ENCODE data around the gene FAM163B.

Gene FAM163B

GRCh38 chr9:133543772-133544467, 65.3 kb downstream of the FAM163B start:
- no peak for DNase-seq (ENCODE audit: low read depth)

GRCh38 chr9:133542002-133542401, 67.2 kb downstream of the FAM163B start:
- no peak for DNase-seq (ENCODE audit: low read depth)

- no peak for DNase-seq (ENCODE audit: low read depth)
Measured at GRCh38 chr9:133540698-133541025, 68.5 kb downstream of the FAM163B start.

GRCh38 chr9:133539991-133540697, 69.0 kb downstream of the FAM163B start:
- DNase-seq (ENCODE audit: low read depth): no peak

- no peak for DNase-seq (ENCODE audit: low read depth)
Measured at GRCh38 chr9:133538851-133539833, 70.0 kb downstream of the FAM163B start.

- DNase-seq (ENCODE audit: low read depth): no peak
Measured at GRCh38 chr9:133538176-133538575, 71.0 kb downstream of the FAM163B start.

GRCh38 chr9:133537257-133537656, 71.9 kb downstream of the FAM163B start:
- no peak for DNase-seq (ENCODE audit: low read depth)

- no peak for DNase-seq (ENCODE audit: low read depth)
Measured at GRCh38 chr9:133536536-133536935, 72.7 kb downstream of the FAM163B start.

GRCh38 chr9:133536080-133536479, 73.1 kb downstream of the FAM163B start:
- DNase-seq (ENCODE audit: low read depth): no peak

GRCh38 chr9:133535306-133535877, 73.8 kb downstream of the FAM163B start:
- no peak for DNase-seq (ENCODE audit: low read depth)

- no peak for DNase-seq (ENCODE audit: low read depth)
Measured at GRCh38 chr9:133534346-133535291, 74.6 kb downstream of the FAM163B start, which contains the start of gene ADAMTSL2. ADAMTSL2 (plus strand) TSS chr9:133534704; CDS start chr9:133536713, 2,009 bp downstream.

GRCh38 chr9:133533857-133534256, 75.3 kb downstream of the FAM163B start:
- DNase-seq (ENCODE audit: low read depth): no peak

- no peak for DNase-seq (ENCODE audit: low read depth)
Measured at GRCh38 chr9:133532937-133533668, 76.1 kb downstream of the FAM163B start.

GRCh38 chr9:133531293-133531692, 77.9 kb downstream of the FAM163B start:
- DNase-seq (ENCODE audit: low read depth): no peak

GRCh38 chr9:133529874-133530273, 79.3 kb downstream of the FAM163B start:
- no peak for DNase-seq (ENCODE audit: low read depth)

GRCh38 chr9:133529457-133529856, 79.7 kb downstream of the FAM163B start:
- DNase-seq (ENCODE audit: low read depth): no peak

- no peak for DNase-seq (ENCODE audit: low read depth)
Measured at GRCh38 chr9:133528876-133529241, 80.3 kb downstream of the FAM163B start.

- no peak for DNase-seq (ENCODE audit: low read depth)
Measured at GRCh38 chr9:133528001-133528875, 81.0 kb downstream of the FAM163B start.

- no peak for DNase-seq (ENCODE audit: low read depth)
Measured at GRCh38 chr9:133527444-133527920, 81.7 kb downstream of the FAM163B start.

Data from HS-27A (cell line).